H9 (cell line): ENCODE data around the gene LMO3. TPM values are rescaled to one million over a fixed set of nuclear protein-coding genes. Genes with fewer than 3 reads are reported as not detected.

Source experiments
- DNase-seq: peaks from one replicate; pipeline ENCODE4 v3.0.0-alpha.2; 2017
- H2AFZ ChIP-seq: one replicate; pipeline ENCODE4 v1.6.1; 2013; ENCODE audit warnings: mild to moderate bottlenecking, low read length, control low read depth, moderate library complexity
- H2AK5ac ChIP-seq: 2 replicates; pipeline ENCODE4 v1.6.1; 2013; ENCODE audit warnings: low read length, control low read depth, mixed read lengths; ENCODE audit not compliant: insufficient read length
- H2BK120ac ChIP-seq: one replicate; pipeline ENCODE4 v1.6.1; 2013; ENCODE audit warnings: low read depth, mild to moderate bottlenecking, low read length, control low read depth, inconsistent platforms; ENCODE audit not compliant: poor library complexity, severe bottlenecking
- H2BK12ac ChIP-seq: 2 replicates; pipeline ENCODE4 v1.6.1; 2013; ENCODE audit warnings: low read length, control low read depth, mixed read lengths, low read depth; ENCODE audit not compliant: insufficient read length
- H2BK15ac ChIP-seq: 2 replicates; pipeline ENCODE4 v1.6.1; 2013; ENCODE audit warnings: low read depth, low read length, control low read depth
- H2BK20ac ChIP-seq: one replicate; pipeline ENCODE4 v1.6.1; 2013; ENCODE audit warnings: low read depth, mild to moderate bottlenecking, low read length, control low read depth, inconsistent platforms; ENCODE audit not compliant: poor library complexity, severe bottlenecking
- H2BK5ac ChIP-seq: 2 replicates; pipeline ENCODE4 v1.6.1; 2013; ENCODE audit warnings: low read length, control low read depth, mixed read lengths; ENCODE audit not compliant: insufficient read length
- H3K14ac ChIP-seq: 2 replicates; pipeline ENCODE4 v1.6.1; 2013; ENCODE audit warnings: low read length, control low read depth; ENCODE audit not compliant: insufficient read depth
- H3K18ac ChIP-seq: 2 replicates; pipeline ENCODE4 v1.6.1; 2013; ENCODE audit warnings: low read depth, mild to moderate bottlenecking, mixed read lengths, low read length, control low read depth; ENCODE audit not compliant: insufficient read length
- H3K23ac ChIP-seq: 2 replicates; pipeline ENCODE4 v1.6.1; 2013; ENCODE audit warnings: low read length, control low read depth, mixed read lengths, low read depth; ENCODE audit not compliant: insufficient read length
- H3K23me2 ChIP-seq: 2 replicates; pipeline ENCODE4 v1.6.1; 2013; ENCODE audit warnings: low read depth, mild to moderate bottlenecking, mixed read lengths, low read length, control low read depth; ENCODE audit not compliant: insufficient read length, poor library complexity, severe bottlenecking
- H3K27ac ChIP-seq: 2 replicates; pipeline ENCODE4 v1.5.1; 2013; ENCODE audit warnings: low read length, control low read depth, mixed read lengths, low read depth; ENCODE audit not compliant: insufficient read length
- H3K27me3 ChIP-seq: 2 replicates; pipeline ENCODE4 v1.6.1; 2013; ENCODE audit warnings: low read length, control low read depth, inconsistent platforms; ENCODE audit not compliant: insufficient read depth
- H3K4ac ChIP-seq: 2 replicates; pipeline ENCODE4 v1.6.1; 2013; ENCODE audit warnings: low read depth, mild to moderate bottlenecking, control low read depth, inconsistent platforms, low read length, moderate library complexity
- H3K4me1 ChIP-seq: 2 replicates; pipeline ENCODE4 v1.6.1; 2013; ENCODE audit warnings: low read length, control low read depth, inconsistent platforms; ENCODE audit not compliant: insufficient read depth
- H3K4me2 ChIP-seq: 2 replicates; pipeline ENCODE4 v1.6.1; 2013; ENCODE audit warnings: low read length, control low read depth, mixed read lengths; ENCODE audit not compliant: insufficient read length, insufficient read depth
- H3K56ac ChIP-seq: 2 replicates; pipeline ENCODE4 v1.6.1; 2013; ENCODE audit warnings: low read depth, mild to moderate bottlenecking, mixed read lengths, low read length, control low read depth; ENCODE audit not compliant: insufficient read length
- H3K79me1 ChIP-seq: 2 replicates; pipeline ENCODE4 v1.6.1; 2013; ENCODE audit warnings: low read depth, mild to moderate bottlenecking, moderate library complexity, low read length, control low read depth, inconsistent platforms; ENCODE audit not compliant: insufficient read depth, poor library complexity, severe bottlenecking
- H3K79me2 ChIP-seq: 2 replicates; pipeline ENCODE4 v1.6.1; 2013; ENCODE audit warnings: low read length, control low read depth, inconsistent platforms; ENCODE audit not compliant: insufficient read depth
- H3K9ac ChIP-seq: 2 replicates; pipeline ENCODE4 v1.6.1; 2013; ENCODE audit warnings: low read length, control low read depth, mixed read lengths; ENCODE audit not compliant: insufficient read length; ENCODE audit errors: extremely low read depth
- H3K9me3 ChIP-seq: one replicate; pipeline ENCODE4 v1.6.1; 2013; ENCODE audit warnings: low read depth, low read length, inconsistent platforms; ENCODE audit not compliant: control insufficient read depth
- H3T11ph ChIP-seq: one replicate; pipeline ENCODE4 v1.6.1; 2013; ENCODE audit warnings: mild to moderate bottlenecking, low read length, control low read depth, inconsistent platforms
- H4K20me1 ChIP-seq: one replicate; pipeline ENCODE4 v1.6.1; 2013; ENCODE audit not compliant: control insufficient read depth, insufficient read length, insufficient read depth
- H4K5ac ChIP-seq: 2 replicates; pipeline ENCODE4 v1.6.1; 2013; ENCODE audit warnings: low read depth, mild to moderate bottlenecking, mixed read lengths, low read length, control low read depth; ENCODE audit not compliant: insufficient read length
- H4K8ac ChIP-seq: replicated peaks from 2 replicates; pipeline ENCODE4 v1.6.1; 2013; ENCODE audit warnings: low read length, control low read depth, mixed read lengths, low read depth; ENCODE audit not compliant: insufficient read length
- H4K91ac ChIP-seq: 2 replicates; pipeline ENCODE4 v1.6.1; 2013; ENCODE audit warnings: low read depth, mild to moderate bottlenecking, moderate library complexity, mixed read lengths, low read length, control low read depth; ENCODE audit not compliant: insufficient read length
- H3K27ac Mint-ChIP-seq, 3 experiments: 2 replicates in 2 of 3; 3 replicates in 1 of 3; pipeline ENCODE4 v1.8.0; 2020 to 2021; ENCODE audit warnings: mixed read lengths in 3 of 3, mild to moderate bottlenecking in 1 of 3, moderate library complexity in 1 of 3
- H3K27me3 Mint-ChIP-seq: 2 replicates; pipeline ENCODE4 v1.8.0; 2021; ENCODE audit warnings: low read depth, mild to moderate bottlenecking, moderate library complexity, mixed read lengths
- H3K36me3 Mint-ChIP-seq, 3 experiments: 2 replicates in 2 of 3; 3 replicates in 1 of 3; pipeline ENCODE4 v1.8.0; 2020 to 2021; ENCODE audit warnings: low read depth in 3 of 3, mixed read lengths in 3 of 3; ENCODE audit not compliant: insufficient read depth in 1 of 3
- H3K4me1 Mint-ChIP-seq, 2 experiments: 2 replicates each; pipeline ENCODE4 v1.8.0; 2020; ENCODE audit warnings: mixed read lengths in 2 of 2
- H3K4me3 Mint-ChIP-seq, 2 experiments: 2 replicates in 1 of 2; 3 replicates in 1 of 2; pipeline ENCODE4 v1.8.0; 2020 to 2021; ENCODE audit warnings: mild to moderate bottlenecking in 2 of 2, mixed read lengths in 2 of 2, moderate library complexity in 1 of 2
- H3K9me3 Mint-ChIP-seq, 2 experiments: 2 replicates in 1 of 2; 3 replicates in 1 of 2; pipeline ENCODE4 v1.8.0; 2020; ENCODE audit warnings: mild to moderate bottlenecking in 2 of 2, mixed read lengths in 2 of 2, moderate library complexity in 1 of 2
- CTCF ChIP-seq: fragments of 200-600 bp; sonication (generic); conservative IDR thresholded peaks from 3 replicates; pipeline ENCODE4 v1.8.0; 2021; ENCODE audit warnings: antibody characterized with exemption, mild to moderate bottlenecking
- WGBS: extraction: QIAGEN DNeasy Blood & Tissue Kit; methylation state at CpG from one replicate; pipeline ENCODE4 v1.1.7; 2013; ENCODE audit warnings: missing lambda C conversion rate, low lambda C conversion rate, mixed read lengths; ENCODE audit not compliant: insufficient read length; ENCODE audit errors: extremely low coverage; 5-methylcytosine and 5-hydroxymethylcytosine counted together
- total RNA-seq: library from RNA; stranded (reverse); gene quantifications from 2 replicates; pipeline ENCODE4 v1.2.1, GENCODE V29; 2021

The LMO3 gene
- total RNA-seq, 1 experiment from 2014 or later = not detected

GRCh38 chr12:16586350-16587109 lies 19.4 kb downstream of the LMO3 start:
- Mint-ChIP-seq H3K9me3 (peaks cover 0 to 4% of the 10 kb centered on the region in 2 experiments; a peak in 2 of 5 replicates), H3K4me3 (no peak overlapping the region), H3K36me3 (peaks cover 0 to 9% (median 6%) of the 10 kb centered on the region in 3 experiments; a peak in 4 of 7 replicates), H3K27ac (no peak overlapping the region), H3K4me1 (no peaks in the 10 kb centered on the region; a peak in 1 of 4 replicates), H3K27me3 (no peaks in the 10 kb centered on the region)
- Histone ChIP-seq H3K56ac (no peak overlapping the region), H3K23ac (no peak overlapping the region), H3K27me3 (no peaks in the 10 kb centered on the region), H4K20me1 (no peaks in the 10 kb centered on the region), H3K79me1 (no peaks in the 10 kb centered on the region), H2BK120ac (no peak overlapping the region), H2AFZ (no peak overlapping the region), H3K4ac (no peak overlapping the region), H3K4me2 (no peak overlapping the region), H2BK20ac (no peak overlapping the region), H3K14ac (no peak overlapping the region), H3K23me2 (no peaks in the 10 kb centered on the region), H2BK12ac (no peak overlapping the region), H2BK5ac (no peak overlapping the region), H3K27ac (no peak overlapping the region), H3K4me1 (no peaks in the 10 kb centered on the region), H4K5ac (no peak overlapping the region), H3K79me2 (no peaks in the 10 kb centered on the region), H3K18ac (no peak overlapping the region), H2BK15ac (no peak overlapping the region), H4K91ac (no peak overlapping the region), H3K9ac (no peak overlapping the region), H4K8ac (no peak overlapping the region), H3K9me3 (no peaks in the 10 kb centered on the region), H2AK5ac (no peak overlapping the region), H3T11ph (no peak overlapping the region)
- 100% methylated on average over 1 of the region's 8 CpGs for WGBS
- no peak for DNase-seq
- no peak for TF ChIP-seq CTCF
